GM19324 (cell line): ENCODE results near the gene AFDN.

Experiments used
- ATAC-seq: cut with Tn5 transposase; IDR thresholded peaks from one replicate; pipeline ENCODE4 v1.9.1; 2021; ENCODE audit warnings: mild to moderate bottlenecking, moderate library complexity; ENCODE audit not compliant: unreplicated experiment, low FRiP score

The AFDN gene, protein sequence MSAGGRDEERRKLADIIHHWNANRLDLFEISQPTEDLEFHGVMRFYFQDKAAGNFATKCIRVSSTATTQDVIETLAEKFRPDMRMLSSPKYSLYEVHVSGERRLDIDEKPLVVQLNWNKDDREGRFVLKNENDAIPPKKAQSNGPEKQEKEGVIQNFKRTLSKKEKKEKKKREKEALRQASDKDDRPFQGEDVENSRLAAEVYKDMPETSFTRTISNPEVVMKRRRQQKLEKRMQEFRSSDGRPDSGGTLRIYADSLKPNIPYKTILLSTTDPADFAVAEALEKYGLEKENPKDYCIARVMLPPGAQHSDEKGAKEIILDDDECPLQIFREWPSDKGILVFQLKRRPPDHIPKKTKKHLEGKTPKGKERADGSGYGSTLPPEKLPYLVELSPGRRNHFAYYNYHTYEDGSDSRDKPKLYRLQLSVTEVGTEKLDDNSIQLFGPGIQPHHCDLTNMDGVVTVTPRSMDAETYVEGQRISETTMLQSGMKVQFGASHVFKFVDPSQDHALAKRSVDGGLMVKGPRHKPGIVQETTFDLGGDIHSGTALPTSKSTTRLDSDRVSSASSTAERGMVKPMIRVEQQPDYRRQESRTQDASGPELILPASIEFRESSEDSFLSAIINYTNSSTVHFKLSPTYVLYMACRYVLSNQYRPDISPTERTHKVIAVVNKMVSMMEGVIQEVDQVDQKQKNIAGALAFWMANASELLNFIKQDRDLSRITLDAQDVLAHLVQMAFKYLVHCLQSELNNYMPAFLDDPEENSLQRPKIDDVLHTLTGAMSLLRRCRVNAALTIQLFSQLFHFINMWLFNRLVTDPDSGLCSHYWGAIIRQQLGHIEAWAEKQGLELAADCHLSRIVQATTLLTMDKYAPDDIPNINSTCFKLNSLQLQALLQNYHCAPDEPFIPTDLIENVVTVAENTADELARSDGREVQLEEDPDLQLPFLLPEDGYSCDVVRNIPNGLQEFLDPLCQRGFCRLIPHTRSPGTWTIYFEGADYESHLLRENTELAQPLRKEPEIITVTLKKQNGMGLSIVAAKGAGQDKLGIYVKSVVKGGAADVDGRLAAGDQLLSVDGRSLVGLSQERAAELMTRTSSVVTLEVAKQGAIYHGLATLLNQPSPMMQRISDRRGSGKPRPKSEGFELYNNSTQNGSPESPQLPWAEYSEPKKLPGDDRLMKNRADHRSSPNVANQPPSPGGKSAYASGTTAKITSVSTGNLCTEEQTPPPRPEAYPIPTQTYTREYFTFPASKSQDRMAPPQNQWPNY (N-terminal part only)

DNA sequence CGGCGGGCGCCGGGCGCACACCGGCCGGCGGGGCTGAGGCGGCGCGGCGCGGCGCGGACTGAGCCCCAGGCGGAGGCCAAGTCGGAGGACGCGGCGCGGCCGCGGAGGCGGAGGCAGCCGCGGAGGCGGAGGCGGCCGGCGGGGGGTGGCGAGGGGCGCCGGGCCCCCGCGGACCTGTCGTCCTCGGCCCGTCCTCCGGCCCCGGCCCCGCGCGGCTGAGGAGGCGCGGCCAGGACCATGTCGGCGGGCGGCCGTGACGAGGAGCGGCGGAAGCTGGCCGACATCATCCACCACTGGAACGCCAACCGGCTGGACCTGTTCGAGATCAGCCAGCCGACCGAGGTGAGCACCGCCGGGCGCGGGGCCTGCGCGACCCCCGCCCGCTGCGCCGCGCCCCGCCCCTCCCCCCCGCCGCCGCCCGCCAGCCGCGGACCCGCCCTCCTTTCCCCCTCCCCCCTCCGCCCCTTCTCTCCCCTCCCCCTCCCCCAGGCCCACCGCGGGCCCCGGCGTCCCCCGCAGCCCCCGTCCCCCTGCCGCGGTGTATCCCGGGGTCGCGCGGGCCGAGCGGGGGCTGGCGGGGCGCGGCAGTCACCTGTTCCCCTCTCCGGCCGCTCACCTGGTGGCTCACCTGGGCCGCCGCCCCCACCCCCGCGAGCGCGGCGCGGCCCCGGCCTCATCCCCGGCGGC lies at the start of gene AFDN:
AFDN (plus strand) TSS at position 16 of the 687 bp plus-strand sequence; CDS start at position 238, 222 bp downstream.
- ATAC-seq = peak; percentile 38

- no peak for ATAC-seq
These were observed 48.1 kb upstream of the AFDN start for GRCh38 chr6:167778497-167779128.

- no peak for ATAC-seq
These were observed 47.4 kb upstream of the AFDN start for GRCh38 chr6:167779129-167779992.

- ATAC-seq = no peak
These were observed 46.6 kb upstream of the AFDN start for GRCh38 chr6:167779993-167780655.

DNA sequence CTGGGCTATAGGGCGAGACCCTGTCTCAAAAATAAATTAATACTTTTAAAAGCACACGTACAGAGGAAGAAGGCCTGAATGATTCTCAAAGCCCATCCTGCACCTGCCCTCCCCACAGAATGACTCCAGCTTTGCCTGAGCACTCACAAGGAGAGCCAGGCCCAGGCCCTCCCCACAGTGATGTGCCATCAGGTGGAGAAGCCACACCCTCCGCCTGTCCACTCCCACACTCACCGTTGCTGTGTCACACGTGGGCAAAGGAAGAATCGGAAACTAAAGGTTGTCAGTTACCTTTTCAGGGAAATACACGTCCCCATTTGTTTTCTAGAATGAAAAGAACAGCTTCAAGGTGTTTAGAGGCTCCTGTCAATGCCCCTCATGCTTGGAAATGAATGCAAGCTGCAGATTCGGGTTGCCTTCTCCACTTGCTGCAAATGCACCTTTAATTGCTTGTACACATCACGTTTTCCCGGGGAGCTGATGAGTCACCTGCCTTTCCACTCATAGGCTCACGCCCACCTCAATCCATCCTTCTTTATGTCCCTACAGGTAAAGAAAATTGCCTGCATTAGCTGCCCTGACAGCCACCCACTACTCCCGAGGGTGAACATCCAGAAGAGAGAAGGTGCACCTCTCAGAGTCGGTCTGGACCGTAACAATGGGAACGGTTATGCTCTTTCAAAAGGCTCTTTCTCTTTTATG lies 45.5 kb upstream of the AFDN start:
- ATAC-seq = no peak

GRCh38 chr6:167781868-167782267 lies 44.8 kb upstream of the AFDN start:
- ATAC-seq = no peak

DNA sequence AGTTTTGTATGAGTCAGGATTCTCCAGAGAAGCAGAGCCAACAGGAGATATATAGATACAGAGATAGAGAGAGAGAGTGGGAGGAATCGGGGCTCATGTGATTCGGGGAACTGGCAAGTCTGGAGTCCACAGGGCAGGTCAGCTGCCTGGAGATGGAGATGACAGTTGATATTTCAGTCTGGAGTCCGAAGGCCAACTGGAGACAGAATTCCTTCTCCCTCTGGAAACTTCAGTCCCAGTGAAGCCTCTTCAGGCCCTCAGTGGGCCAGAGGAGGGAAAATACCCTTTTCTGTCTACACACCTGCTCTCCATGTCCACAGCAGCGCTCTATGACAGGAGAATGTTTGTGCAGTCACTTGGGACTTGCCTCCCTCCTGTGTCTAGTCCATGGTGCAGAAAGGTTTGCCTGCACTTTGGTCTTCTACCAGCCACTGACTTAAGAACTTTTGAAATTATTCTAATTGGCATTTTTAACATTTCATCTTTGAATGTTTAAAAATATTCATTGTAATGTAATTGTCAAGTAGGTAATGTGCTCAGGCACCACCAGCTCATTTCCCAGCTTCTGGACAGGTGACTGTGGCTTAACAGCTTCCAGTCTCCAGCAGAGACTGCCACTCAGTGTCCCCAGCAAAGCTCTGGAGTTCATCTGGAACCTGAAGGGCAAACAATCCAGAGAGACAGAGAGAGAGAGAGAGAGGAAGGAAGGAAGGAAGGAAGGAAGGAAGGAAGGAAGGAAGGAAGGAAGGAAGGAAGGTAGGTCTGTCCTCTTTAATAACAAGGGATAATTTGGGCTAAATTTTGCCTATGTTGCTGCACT lies 43.8 kb upstream of the AFDN start:
- ATAC-seq = no peak

DNA sequence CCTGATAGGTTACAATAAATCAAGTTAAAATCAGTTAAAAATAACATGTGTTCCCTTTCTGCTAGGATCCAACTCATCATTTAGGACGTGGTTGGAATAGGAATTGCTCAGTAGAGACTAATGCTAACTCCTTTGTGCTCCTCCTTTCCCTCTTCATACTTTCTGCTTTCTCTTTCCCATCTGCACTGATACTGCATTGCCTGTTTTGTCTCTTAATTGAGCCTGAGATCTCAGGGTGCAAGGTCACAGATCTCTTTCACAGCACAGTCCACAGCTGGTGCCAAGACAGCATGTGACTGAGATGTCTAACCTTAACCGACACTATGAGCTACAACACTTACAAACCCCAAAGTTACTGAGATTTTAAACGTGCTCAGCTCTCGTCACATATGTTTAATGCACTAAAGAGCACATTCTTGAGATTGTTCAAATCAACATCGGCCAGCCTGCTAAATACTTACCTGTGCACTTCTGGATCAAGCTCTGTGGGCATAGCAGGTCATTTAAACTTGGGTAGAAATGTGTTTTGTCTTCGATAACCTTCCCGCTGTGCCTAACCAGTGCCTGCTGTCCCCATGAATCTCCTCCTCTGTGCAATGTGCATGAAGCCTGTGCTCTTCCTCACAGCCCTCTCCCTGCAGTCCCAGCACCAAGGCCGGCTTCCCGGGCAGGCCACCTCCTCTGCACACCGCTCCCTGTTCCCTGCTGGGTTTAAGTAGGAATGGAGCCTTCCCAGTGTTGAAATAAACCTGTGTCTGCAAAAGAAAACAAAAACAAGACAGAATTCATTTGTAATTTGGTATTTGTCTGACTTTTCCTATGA lies 39.6 kb upstream of the AFDN start:
- ATAC-seq = no peak

DNA sequence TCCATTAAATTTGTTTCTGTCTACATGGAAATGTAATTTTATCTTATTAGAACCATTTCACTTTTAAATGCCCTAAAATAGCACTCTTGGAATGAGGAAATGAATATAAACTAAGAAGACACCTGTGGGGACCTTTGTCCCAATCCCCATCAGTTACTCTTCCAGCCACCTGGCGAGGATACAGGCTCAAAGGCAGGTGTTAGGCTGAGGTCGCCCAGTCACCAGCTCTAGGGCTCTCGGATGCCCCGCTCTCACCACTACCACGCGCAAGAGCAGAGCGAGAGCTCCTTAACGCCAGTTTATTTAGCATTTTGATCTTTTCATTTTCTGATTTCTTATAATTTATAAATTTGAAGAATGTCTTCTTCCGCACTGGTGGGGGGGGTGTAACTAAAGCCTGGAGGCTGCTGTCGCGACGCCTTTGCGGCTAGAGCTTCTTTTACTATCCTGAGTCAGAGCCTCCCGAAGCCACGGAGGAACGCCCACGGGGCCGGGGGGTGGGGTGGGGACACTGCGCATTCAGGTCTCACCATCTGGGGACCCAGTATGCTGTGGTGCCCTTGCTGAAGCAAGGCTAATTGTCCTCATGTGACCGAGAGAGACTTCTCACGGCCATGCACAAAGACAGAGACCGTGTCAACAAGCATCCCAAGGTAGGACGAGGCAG lies 38.7 kb upstream of the AFDN start:
- ATAC-seq = no peak

GRCh38 chr6:167788563-167788903 lies 38.2 kb upstream of the AFDN start:
- ATAC-seq = no peak

DNA sequence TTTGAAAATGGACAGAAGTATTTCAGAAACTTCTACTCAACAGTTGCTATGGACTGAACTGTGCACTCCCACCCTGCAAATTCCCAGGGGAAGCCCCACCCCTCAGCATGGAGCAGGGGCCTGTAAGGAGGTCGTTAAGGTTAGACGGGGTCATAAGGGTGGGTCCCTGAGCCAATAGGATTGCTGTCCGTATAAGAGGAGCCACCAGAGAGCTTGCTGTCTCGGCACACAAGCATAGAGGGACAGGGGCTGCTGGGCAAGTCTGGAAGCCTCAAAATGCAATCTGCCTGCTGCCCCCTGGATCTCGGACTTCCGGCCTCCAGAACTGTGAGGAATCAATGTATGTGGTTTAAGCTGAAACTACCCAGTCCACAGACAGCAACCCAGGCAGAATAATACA lies 37.4 kb upstream of the AFDN start:
- no peak for ATAC-seq

DNA sequence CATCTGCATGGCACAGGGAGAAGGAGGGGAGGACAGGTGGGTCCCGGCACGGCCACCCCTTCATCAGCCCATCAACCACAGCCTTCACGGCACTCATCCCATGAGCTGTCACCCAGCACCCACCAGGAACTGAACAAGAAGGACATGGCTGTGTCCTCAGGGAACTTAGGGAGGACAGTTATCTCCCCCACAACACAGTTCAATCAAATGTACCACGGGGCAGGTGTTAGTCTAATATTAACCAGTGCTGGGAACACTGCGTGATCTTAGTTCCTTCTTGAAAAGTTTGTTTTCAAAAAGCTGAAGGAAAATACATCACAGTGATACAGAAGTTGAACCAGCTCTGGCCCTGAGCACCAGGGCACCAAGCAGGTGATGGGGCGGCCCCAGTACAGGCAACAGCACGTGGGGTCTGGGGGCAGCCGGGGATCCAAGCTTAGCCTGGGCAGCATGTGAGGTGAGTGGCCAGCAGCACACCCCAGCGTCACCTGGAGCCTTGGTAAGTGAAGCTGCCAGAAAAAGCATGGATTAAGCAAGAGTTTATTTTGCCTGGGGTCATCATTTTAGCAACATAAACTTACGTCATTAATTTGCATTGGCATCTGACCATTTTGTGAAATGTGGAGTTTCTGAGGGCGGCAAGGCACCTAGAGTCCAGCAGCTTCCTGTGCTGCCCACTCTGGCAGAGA lies 35.5 kb upstream of the AFDN start:
- no peak for ATAC-seq

GRCh38 chr6:167791780-167792478 lies 34.8 kb upstream of the AFDN start:
- no peak for ATAC-seq

DNA sequence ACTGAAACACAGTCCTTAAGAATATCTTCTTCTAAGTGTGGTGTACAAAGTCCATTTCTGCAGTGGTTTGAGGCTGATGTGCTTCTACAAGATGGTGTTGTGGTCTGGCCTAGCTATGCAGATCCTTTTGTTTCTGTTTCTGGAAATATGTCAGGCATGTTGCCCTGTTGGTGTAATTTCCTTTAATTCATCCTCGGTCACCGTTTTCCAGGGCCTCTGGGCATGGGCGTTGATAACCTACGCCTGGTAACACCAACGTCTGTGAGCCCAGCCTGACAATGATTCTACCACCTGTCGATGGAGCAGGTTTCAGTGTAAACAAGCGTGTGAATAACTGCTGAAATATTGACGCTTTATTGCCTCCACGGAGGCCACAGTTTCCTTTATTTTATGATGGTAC lies 33.3 kb upstream of the AFDN start:
- no peak for ATAC-seq
